PFSK-1 (cell line): Measurements from ENCODE around the gene SPAG4.

Experiments
- FOXP2 ChIP-seq: optimal IDR thresholded peaks from 2 replicates; pipeline ENCODE3; 2011; ENCODE audit warnings: borderline replicate concordance, control low read depth, inconsistent platforms; ENCODE audit not compliant: insufficient read depth; ENCODE audit errors: extremely low read length, extremely low read depth
- POLR2AphosphoS5 ChIP-seq: IDR thresholded peaks from 2 replicates; pipeline ENCODE4 v1.6.1; 2012; ENCODE audit warnings: low read depth, mild to moderate bottlenecking, control low read depth, low read length, moderate library complexity
- SIN3A ChIP-seq: IDR thresholded peaks from 2 replicates; pipeline ENCODE4 v1.6.1; 2012; ENCODE audit warnings: mild to moderate bottlenecking, low read length, moderate library complexity, borderline replicate concordance; ENCODE audit not compliant: insufficient read depth
- TAF1 ChIP-seq: IDR thresholded peaks from 2 replicates; pipeline ENCODE4 v1.6.1; 2012; ENCODE audit warnings: low read length, control low read depth, borderline replicate concordance; ENCODE audit not compliant: insufficient read depth
- TF ChIP-seq, protein P1 (sequence below), 2 experiments: IDR thresholded peaks; 2 replicates each; pipeline versions ENCODE4 v1.6.1 to v1.8.0; 2011 to 2012; ENCODE audit warnings: low read depth in 2 of 2, low read length in 2 of 2, control low read depth in 1 of 2, inconsistent platforms in 1 of 2, mild to moderate bottlenecking in 1 of 2, moderate library complexity in 1 of 2; ENCODE audit not compliant: insufficient read depth in 1 of 2

DNA sequence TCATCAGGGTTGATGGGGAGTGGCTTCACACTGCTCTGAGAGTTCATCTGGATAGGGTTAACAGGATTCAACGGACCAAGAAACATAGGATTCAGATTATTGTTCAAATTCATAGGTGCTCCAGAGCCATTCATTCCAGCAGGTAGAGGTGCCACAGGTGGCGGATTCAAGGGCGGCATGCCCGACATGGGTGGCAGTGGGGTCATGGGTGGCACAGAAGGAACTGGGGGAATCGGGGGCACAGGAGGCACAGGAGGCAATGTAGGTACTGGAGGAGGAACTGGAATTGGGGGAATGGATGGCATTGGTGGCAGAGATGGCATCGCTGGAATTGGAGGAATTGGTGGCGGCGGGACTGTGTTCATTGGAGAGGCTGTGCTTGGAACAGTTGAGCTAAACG, 38.8 kb downstream of the SPAG4 start:
- TF ChIP-seq, protein P1, sequence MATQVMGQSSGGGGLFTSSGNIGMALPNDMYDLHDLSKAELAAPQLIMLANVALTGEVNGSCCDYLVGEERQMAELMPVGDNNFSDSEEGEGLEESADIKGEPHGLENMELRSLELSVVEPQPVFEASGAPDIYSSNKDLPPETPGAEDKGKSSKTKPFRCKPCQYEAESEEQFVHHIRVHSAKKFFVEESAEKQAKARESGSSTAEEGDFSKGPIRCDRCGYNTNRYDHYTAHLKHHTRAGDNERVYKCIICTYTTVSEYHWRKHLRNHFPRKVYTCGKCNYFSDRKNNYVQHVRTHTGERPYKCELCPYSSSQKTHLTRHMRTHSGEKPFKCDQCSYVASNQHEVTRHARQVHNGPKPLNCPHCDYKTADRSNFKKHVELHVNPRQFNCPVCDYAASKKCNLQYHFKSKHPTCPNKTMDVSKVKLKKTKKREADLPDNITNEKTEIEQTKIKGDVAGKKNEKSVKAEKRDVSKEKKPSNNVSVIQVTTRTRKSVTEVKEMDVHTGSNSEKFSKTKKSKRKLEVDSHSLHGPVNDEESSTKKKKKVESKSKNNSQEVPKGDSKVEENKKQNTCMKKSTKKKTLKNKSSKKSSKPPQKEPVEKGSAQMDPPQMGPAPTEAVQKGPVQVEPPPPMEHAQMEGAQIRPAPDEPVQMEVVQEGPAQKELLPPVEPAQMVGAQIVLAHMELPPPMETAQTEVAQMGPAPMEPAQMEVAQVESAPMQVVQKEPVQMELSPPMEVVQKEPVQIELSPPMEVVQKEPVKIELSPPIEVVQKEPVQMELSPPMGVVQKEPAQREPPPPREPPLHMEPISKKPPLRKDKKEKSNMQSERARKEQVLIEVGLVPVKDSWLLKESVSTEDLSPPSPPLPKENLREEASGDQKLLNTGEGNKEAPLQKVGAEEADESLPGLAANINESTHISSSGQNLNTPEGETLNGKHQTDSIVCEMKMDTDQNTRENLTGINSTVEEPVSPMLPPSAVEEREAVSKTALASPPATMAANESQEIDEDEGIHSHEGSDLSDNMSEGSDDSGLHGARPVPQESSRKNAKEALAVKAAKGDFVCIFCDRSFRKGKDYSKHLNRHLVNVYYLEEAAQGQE (IDR thresholded peaks at IDR 0.05; ENCODE audit: insufficient read depth in 1 of 2, low read depth in 2 of 2, low read length in 2 of 2): no peak
- TF ChIP-seq TAF1 (no peak), FOXP2 (no peak), POLR2AphosphoS5 (no peak), SIN3A (no peak)
